Activated CD4-positive, CD25-positive, alpha-beta regulatory T cell treated with anti-CD3 and anti-CD28 coated beads, Interleukin-2, amount 50 U/mL, for 24 hours (primary cell): ENCODE measurements around the gene PLEKHM2.

Source experiments
- ATAC-seq, 2 donors: fragments of 150-1000 bp; cut with Tn5 transposase; one replicate each; pipeline ENCODE4 v1.10.0; 2021; ENCODE audit warnings: mild to moderate bottlenecking in 1 of 2, moderate library complexity in 1 of 2

PLEKHM2 gene

DNA sequence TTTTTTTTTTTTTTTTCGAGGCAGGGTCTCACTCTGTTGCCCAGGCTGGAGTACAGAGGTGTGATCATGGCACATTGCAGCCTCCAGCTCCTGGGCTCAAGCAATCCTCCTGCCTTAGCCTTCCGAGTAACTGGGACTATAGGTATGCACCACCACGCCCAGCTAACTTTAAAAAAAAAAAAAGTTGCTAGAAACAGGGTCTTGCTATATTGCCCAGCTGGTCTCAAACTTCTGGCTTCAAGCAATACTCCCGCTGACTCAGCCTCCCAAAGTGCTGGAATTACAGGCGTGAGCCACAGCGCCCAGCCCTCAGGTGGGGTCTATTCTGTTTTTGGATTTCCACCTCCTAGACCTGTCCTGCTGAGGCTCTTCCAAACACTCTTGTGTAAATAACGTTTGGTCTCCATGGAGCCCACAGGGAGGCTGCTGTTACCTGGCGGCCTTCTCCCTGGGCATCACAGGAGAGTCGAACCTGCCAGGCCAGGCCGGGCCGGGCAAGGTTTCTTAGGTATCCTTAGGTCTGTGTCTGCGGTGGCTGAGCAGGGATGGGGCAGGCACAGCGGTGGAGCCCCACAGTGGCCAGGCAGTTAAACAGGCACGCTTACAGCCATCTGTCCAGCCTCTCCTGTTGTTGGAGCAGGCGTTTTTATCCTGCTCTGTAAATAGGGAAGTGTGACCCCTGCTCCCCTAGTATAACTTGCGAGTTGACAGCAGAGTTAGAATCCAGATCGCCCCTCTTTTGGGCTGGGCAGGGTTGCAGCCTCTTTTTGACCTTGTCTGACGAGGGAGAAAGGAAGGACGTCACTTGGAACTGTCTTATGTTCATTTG is 18.8 kb downstream of the PLEKHM2 start:
- ATAC-seq = no peak

GRCh38 chr1:15703562-15703961 is 19.4 kb downstream of the PLEKHM2 start:
- no peak for ATAC-seq

- no peak for ATAC-seq
Observed at GRCh38 chr1:15704526-15705183, 20.5 kb downstream of the PLEKHM2 start.

DNA sequence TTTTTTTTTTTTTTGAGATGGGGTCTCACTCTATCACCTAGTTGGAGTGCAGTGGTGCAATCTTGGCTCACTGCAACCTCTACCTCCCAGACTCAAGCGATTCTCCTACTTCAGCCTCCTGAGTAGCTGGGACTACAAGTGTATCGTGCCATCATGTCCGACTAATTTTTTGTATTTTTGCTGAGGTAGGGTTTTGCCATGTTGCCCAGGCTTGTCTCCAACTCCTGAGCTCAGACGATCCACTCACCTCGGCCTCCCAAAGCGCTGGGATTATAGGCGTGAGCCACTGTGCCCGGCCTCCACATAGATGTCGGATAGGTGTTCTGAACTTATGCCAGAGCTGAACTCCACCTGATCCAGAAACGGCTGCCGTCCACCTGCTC is 21.1 kb downstream of the PLEKHM2 start:
- ATAC-seq = no peak

DNA sequence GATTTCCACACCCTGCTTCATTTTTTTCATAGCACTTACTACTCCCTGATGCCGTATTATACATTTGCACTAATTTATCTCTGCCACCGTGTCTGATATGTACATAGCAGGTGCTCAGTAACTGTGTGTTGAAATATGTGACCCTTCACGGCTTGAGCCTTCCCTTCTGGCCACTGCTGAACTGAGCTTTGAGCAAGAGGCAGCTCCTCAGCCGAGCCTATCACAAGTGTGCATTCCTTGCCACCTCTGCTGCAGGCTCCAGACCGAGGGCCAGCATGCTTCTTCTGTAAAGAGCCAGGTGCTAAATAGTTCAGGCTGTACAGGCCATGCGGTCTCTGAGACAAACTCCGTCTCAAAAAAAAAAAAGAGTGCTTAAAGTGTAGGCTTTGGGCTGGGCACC is 22.6 kb downstream of the PLEKHM2 start:
- ATAC-seq = no peak

- no peak for ATAC-seq
Observed at GRCh38 chr1:15707239-15707925, 23.3 kb downstream of the PLEKHM2 start.

DNA sequence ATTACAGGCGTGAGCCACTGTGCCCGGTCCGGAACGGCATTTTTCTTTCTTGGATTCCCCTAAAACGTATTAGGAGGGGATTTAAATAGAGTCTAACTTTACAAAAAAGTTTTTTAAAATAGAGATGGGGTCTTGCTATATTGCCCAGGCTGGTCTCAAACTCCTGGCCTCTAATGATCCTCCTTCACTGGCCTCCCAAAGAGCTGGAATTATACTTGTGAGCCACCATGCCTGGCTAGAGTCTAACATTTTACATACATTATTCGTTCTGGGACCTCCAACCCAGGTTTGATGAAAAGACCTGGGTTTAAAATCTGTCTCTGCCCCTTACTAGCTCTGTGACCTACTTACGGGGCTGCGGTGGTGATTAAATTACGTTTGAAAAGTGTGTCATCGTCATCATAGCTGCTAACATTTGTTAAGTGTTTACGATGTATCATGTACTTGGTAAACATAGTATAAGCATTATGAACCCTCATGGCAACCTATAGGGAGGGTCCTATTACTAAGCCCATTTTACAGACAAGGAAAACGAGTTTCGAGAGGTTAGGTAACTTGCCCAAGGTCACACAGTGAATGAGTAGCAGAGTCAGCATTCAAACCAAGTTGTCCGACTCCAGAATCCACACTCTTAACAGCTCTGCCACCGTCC is 24.5 kb downstream of the PLEKHM2 start:
- no peak for ATAC-seq

DNA sequence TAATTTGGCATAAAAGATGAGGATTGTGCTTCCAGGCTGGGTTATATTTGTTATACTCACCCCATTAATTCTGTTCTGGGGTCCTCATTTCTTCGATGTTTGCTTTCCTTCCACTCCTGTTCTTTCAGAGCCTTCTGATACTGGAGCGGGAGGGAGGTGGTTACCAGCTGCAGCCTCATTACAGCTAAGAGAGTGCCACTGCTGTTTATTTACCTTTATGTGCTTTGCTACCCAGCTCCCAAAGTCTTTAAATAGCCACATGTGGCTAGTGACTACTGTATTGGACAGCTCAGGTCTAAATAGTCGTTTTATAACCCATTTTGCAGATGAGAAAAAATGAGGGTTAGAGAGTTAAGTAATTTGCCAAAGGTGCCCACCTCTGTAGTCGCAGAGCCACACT is 25.1 kb downstream of the PLEKHM2 start:
- no peak for ATAC-seq

- ATAC-seq = no peak
Observed at GRCh38 chr1:15712168-15712567, 28.0 kb downstream of the PLEKHM2 start.

- no peak for ATAC-seq
Observed at GRCh38 chr1:15714406-15715136, 30.5 kb downstream of the PLEKHM2 start.

DNA sequence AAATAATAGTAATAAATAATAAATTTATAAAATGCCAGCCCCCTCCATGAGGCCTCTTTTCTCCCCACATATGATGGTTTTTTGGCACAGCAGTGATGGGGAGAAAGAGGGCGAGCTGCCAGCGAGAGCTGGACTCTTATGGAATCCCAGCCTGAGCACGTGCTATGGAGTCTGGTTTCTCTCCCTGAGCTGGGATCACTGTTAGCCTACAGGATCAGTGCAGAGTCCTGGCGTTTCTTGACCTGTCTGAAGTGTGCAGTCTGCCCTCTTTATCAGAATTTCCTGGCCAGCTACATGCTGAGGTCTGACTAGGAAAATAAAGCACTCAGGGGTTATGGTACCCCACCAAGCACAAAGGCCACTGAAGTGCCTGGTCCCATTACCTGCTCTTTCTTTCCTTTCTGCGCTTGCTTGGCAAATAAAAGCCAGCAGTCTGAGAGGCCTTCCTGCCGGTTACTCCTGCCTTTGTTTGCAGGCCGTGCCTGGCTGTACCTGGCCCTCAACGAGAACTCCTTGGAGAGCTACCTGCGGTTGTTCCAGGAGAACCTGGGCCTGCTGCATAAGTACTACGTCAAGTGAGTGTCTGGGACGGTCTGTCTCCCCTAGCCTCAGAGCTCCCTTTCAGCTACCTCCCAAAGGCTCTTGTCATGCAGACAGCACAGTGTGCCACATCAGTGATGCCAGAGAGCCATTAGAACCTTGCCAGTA is 33.5 kb downstream of the PLEKHM2 start:
- no peak for ATAC-seq

- ATAC-seq = no peak
Observed at GRCh38 chr1:15718199-15718601, 34.1 kb downstream of the PLEKHM2 start.

- no peak for ATAC-seq
Observed at GRCh38 chr1:15719381-15720120, 35.4 kb downstream of the PLEKHM2 start.

DNA sequence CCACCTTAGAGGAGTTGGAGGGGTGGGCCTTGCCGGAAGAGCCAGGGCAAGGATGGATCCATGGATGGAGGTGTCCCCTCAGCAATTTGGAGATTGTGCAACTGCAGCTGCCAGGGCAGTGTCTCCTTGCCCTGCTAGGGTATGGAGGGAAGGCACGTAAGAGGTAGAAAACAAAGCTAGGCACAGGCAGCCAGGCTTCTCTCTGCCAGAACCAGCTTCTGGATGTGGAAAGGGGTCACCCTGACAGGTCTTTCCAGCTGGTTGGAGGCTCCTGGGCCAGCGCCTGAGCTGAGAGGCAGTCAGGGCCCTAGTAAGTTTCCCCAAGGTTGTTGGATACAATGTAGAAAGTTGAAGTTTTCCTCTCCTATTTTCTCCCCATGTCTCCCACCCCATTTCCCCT is 36.7 kb downstream of the PLEKHM2 start:
- ATAC-seq = no peak

DNA sequence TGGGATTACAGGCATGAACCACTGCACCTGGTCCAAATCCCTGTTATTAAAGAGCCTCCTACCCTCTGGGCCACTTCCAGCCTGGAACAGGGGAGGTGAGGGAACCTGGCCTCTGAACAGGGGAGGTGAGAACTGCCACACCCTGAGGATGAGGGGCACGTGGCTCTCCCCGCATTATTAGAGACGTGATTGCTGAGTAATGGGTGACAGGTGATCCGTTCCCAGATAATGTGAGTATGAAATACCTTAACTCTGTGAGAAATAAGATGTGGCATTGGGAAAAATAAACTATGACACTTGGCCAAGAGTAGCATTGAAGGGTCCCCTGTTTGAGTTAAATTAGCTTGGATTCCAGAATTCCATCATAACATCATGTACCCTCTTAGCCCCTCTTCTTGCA is 38.3 kb downstream of the PLEKHM2 start:
- no peak for ATAC-seq

DNA sequence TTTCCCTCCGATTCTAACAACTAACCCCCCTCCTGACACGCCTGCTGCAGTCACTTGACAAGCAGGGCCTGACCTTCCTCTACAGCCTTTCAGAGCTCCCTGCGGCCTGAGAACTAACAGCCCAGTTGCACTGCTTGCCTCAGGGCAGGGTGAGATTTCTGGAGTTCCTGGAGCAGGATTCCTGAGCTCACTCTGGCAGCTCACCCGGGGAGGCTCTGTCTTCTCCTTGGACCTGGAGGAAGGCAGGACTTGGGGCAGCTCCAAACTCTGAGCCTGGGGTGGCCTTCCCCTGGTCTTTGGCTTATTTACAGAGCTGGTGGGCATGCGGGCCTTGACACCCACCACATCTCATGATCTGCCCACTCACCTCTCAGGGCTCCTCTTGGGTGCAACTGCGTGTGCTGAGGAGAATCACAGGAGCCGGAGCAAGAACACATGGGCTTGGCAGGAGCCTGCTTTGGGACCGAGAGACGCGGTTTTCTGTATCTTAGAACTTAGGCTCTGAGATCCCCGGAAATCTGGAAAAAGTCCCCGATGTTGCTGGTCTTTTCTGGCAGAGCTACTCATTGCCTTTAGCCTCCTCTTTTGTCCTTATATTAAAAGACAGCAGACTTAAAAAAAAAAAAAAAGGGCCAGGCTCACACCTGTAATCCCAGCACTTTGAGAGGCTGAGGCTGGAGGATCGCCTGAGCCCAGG is 38.9 kb downstream of the PLEKHM2 start:
- ATAC-seq = no peak

GRCh38 chr1:15723631-15724246 is 39.6 kb downstream of the PLEKHM2 start:
- no peak for ATAC-seq

- no peak for ATAC-seq
Observed at GRCh38 chr1:15724949-15725880, 41.1 kb downstream of the PLEKHM2 start.

- ATAC-seq = no peak
Observed at GRCh38 chr1:15726508-15726907, 42.4 kb downstream of the PLEKHM2 start.
